ENCODE results near the gene GIT2. TPM values are rescaled to one million over a fixed set of nuclear protein-coding genes. Genes with fewer than 3 reads are reported as not detected.

GIT2 gene
- total and polyA plus RNA-seq, 2 of the 13 experiments (the other 11 are each of a cell fraction or from before 2014, with no cell fraction given), result 18.4 to 19.8 TPM

DNA sequence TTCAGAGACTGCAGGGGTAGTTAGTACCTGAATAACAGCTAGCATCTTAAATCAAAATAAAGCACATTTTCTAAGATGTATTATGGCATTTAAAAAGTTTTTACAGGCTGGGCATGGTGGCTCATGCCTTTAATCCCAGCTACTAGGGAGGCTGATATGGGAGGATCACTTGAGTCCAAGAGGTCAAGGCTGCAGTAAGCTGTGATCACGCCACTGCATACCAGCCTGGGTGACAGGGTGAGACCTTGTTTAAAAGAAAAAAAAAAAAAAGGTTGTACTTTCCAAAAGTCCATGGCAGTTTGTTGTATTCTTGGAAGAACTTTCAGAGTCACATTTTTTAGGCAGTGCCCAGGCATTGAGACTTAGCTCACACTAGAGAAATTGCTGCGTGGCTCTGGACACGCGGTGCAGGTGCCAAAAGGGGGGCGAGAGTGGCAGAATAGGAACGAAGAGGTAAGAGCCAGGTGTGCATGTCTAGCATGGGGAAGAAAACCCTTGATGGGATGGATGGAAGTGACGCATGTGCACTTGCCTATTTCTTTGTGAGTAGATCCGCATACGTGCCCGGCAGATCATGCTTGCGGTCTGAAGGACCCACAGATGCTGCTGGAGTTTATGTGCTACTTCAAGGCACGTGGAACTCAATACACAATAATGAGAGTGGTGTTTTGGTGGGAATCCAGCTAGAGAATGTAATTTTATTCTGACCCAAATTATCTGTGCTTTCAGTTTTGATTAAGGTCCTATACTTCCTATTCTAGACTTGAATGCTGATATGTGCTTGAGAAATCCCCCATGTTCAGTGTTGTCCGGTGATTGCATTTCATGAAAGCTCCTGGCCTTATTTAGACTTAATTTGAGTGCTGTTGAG, 14.9 kb upstream of the GIT2 start (continued):
- TF ChIP-seq, protein P1, sequence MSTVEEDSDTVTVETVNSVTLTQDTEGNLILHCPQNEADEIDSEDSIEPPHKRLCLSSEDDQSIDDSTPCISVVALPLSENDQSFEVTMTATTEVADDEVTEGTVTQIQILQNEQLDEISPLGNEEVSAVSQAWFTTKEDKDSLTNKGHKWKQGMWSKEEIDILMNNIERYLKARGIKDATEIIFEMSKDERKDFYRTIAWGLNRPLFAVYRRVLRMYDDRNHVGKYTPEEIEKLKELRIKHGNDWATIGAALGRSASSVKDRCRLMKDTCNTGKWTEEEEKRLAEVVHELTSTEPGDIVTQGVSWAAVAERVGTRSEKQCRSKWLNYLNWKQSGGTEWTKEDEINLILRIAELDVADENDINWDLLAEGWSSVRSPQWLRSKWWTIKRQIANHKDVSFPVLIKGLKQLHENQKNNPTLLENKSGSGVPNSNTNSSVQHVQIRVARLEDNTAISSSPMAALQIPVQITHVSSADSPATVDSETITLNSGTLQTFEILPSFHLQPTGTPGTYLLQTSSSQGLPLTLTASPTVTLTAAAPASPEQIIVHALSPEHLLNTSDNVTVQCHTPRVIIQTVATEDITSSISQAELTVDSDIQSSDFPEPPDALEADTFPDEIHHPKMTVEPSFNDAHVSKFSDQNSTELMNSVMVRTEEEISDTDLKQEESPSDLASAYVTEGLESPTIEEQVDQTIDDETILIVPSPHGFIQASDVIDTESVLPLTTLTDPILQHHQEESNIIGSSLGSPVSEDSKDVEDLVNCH (CRISPR knock-in tag; IDR thresholded peaks at IDR 0.05), result no peak
- TF ChIP-seq ZNF558 (CRISPR knock-in tag; IDR thresholded peaks at IDR 0.05; ENCODE audit: borderline replicate concordance) (no peak), ZNF570 (CRISPR knock-in tag; IDR thresholded peaks at IDR 0.05; ENCODE audit: borderline replicate concordance) (no peak), HMGA1 (CRISPR knock-in tag; conservative IDR thresholded peaks at IDR 0.05) (no peak), FOSL2 (CRISPR knock-in tag; IDR thresholded peaks at IDR 0.05) (0 out of 2 replicates have a peak, but pooled peaks have one; percentile 34), ZNF557 (CRISPR knock-in tag; IDR thresholded peaks at IDR 0.05) (no peak), EED (CRISPR knock-in tag; IDR thresholded peaks at IDR 0.05) (no peak), ZFP36 (IDR thresholded peaks at IDR 0.05; ENCODE audit: borderline replicate concordance, low read depth, low read length, partially characterized antibody) (no peak), SPEN (CRISPR knock-in tag; IDR thresholded peaks at IDR 0.05; ENCODE audit: low read depth) (no peak), ARNT (IDR thresholded peaks at IDR 0.05) (no peak), ZNF773 (CRISPR knock-in tag; IDR thresholded peaks at IDR 0.05; ENCODE audit: borderline replicate concordance) (no peak), GATA4 (IDR thresholded peaks at IDR 0.05; ENCODE audit: borderline replicate concordance, low read depth) (no peak), ZFP37 (CRISPR knock-in tag; IDR thresholded peaks at IDR 0.05; ENCODE audit: borderline replicate concordance) (no peak), HOXA5 (CRISPR knock-in tag; IDR thresholded peaks at IDR 0.05) (no peak), ZNF329 (CRISPR knock-in tag; IDR thresholded peaks at IDR 0.05; ENCODE audit: low read depth) (no peak), ZNF878 (CRISPR knock-in tag; IDR thresholded peaks at IDR 0.05) (no peak), TBX3 (IDR thresholded peaks at IDR 0.05; ENCODE audit: borderline replicate concordance) (no peak), CENPX (CRISPR knock-in tag; IDR thresholded peaks at IDR 0.05) (no peak)
- TF ChIP-seq, protein P2, sequence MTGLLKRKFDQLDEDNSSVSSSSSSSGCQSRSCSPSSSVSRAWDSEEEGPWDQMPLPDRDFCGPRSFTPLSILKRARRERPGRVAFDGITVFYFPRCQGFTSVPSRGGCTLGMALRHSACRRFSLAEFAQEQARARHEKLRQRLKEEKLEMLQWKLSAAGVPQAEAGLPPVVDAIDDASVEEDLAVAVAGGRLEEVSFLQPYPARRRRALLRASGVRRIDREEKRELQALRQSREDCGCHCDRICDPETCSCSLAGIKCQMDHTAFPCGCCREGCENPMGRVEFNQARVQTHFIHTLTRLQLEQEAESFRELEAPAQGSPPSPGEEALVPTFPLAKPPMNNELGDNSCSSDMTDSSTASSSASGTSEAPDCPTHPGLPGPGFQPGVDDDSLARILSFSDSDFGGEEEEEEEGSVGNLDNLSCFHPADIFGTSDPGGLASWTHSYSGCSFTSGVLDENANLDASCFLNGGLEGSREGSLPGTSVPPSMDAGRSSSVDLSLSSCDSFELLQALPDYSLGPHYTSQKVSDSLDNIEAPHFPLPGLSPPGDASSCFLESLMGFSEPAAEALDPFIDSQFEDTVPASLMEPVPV (CRISPR knock-in tag; IDR thresholded peaks at IDR 0.05), result no peak
- TF ChIP-seq, protein P3, sequence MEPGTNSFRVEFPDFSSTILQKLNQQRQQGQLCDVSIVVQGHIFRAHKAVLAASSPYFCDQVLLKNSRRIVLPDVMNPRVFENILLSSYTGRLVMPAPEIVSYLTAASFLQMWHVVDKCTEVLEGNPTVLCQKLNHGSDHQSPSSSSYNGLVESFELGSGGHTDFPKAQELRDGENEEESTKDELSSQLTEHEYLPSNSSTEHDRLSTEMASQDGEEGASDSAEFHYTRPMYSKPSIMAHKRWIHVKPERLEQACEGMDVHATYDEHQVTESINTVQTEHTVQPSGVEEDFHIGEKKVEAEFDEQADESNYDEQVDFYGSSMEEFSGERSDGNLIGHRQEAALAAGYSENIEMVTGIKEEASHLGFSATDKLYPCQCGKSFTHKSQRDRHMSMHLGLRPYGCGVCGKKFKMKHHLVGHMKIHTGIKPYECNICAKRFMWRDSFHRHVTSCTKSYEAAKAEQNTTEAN (CRISPR knock-in tag; conservative IDR thresholded peaks at IDR 0.05), result no peak
- TF ChIP-seq, protein P4, sequence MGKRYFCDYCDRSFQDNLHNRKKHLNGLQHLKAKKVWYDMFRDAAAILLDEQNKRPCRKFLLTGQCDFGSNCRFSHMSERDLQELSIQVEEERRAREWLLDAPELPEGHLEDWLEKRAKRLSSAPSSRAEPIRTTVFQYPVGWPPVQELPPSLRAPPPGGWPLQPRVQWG (CRISPR knock-in tag; IDR thresholded peaks at IDR 0.05; ENCODE audit: borderline replicate concordance, low read depth), result no peak
- TF ChIP-seq, protein P5, sequence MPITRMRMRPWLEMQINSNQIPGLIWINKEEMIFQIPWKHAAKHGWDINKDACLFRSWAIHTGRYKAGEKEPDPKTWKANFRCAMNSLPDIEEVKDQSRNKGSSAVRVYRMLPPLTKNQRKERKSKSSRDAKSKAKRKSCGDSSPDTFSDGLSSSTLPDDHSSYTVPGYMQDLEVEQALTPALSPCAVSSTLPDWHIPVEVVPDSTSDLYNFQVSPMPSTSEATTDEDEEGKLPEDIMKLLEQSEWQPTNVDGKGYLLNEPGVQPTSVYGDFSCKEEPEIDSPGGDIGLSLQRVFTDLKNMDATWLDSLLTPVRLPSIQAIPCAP (CRISPR knock-in tag; IDR thresholded peaks at IDR 0.05; ENCODE audit: low read depth), result no peak

Measured in HepG2 (cell line).